Testis (tissue), 3 donors: Measurements from ENCODE around the gene RPL22. TPM values are rescaled to one million over a fixed set of nuclear protein-coding genes. Genes with fewer than 3 reads are reported as not detected.
A peak's percentile ranks its signal among the peaks of the same experiment; 100 is the strongest.

Experiments
- DNase-seq: peaks from one replicate; pipeline ENCODE4 v3.0.0-alpha.2; 2019
- H3K27ac ChIP-seq, 2 donors: fragments of 200-600 bp; sonication (generic); one replicate each; pipeline ENCODE4 v1.5.1; 2019
- H3K27me3 ChIP-seq: fragments of 200-600 bp; sonication (generic); one replicate; pipeline ENCODE4 v1.5.1; 2019
- H3K36me3 ChIP-seq: fragments of 200-600 bp; sonication (generic); one replicate; pipeline ENCODE4 v1.5.1; 2017; ENCODE audit warnings: low read depth; ENCODE audit errors: missing control alignments
- H3K4me1 ChIP-seq: fragments of 200-600 bp; sonication (generic); one replicate; pipeline ENCODE4 v1.5.1; 2019
- H3K4me3 ChIP-seq, 2 donors: fragments of 200-600 bp; sonication (generic); one replicate each; pipeline ENCODE4 v1.5.1; 2017 to 2019
- H3K9me3 ChIP-seq: fragments of 200-600 bp; sonication (generic); one replicate; pipeline ENCODE4 v1.5.1; 2017
- POLR2A ChIP-seq: fragments of 450-650 bp; IDR thresholded peaks from one replicate; pipeline ENCODE4 v1.6.1; 2017; ENCODE audit warnings: antibody characterized with exemption, mild to moderate bottlenecking, moderate library complexity
- WGBS, 2 donors: methylation state at CpG; one replicate each; pipeline ENCODE4 v1.1.5; 2018; 5-methylcytosine and 5-hydroxymethylcytosine counted together
- intact Hi-C: fragments of 100-400 bp; cut with DNase I; formaldehyde crosslinking; loops from one replicate; pipeline ENCODE4 v1.15.1; 2023; ENCODE audit warnings: low total_unique reads
- polyA plus RNA-seq: library from polyadenylated mRNA; stranded (reverse); fragments of 350-450 nt; fragmentation: Illumina TruSeq; extraction: RNeasy Lipid Tissue Mini Kit (QIAGEN cat#74804); gene quantifications from one replicate; pipeline ENCODE4 v1.2.3, GENCODE V29; 2014; ENCODE audit warnings: low read depth, low replicate concordance; ENCODE audit not compliant: insufficient read depth
- total RNA-seq, 2 donors: library from RNA; depleted of rRNA; stranded (reverse); fragments of >200 nt; gene quantifications; one replicate each; pipeline ENCODE4 v1.2.3, GENCODE V29; 2016
- TF ChIP-seq, protein P1 (sequence below), 3 experiments: fragments of 450-650 bp in 2 of 3; fragments of 200-600 bp in 1 of 3; sonication (generic) in 1 of 3; IDR thresholded peaks; one replicate each; pipeline ENCODE4 v1.5.1; 2016 to 2019; ENCODE audit warnings: antibody characterized with exemption in 3 of 3, mild to moderate bottlenecking in 2 of 3, moderate library complexity in 1 of 3

The RPL22 gene
- total and polyA plus RNA-seq, 3 donors from 2014 or later = 95.1 to 319 (median 99.9) TPM

DNA sequence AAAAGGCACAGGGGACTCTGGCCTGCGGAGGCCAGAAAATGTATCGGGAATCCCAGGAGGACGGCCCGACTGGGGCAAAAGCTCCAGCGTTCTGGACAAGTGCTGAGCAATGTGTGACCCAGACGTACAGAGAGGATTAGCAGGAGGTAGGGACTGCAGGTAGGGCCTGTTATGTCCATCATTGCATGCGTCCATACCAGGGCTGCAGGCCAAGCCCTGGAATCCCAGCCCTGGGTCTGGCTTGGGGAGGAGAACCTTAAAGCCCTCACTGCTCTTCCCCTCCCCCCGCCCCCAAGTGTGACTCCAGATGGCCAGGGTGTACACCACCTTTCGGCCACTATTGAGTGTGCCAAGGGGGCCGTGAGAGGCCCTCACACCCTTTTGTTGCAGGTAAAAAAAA, 8.5 kb upstream of the RPL22 start:
- intact Hi-C loops = no loop called here
- TF ChIP-seq, protein P1, sequence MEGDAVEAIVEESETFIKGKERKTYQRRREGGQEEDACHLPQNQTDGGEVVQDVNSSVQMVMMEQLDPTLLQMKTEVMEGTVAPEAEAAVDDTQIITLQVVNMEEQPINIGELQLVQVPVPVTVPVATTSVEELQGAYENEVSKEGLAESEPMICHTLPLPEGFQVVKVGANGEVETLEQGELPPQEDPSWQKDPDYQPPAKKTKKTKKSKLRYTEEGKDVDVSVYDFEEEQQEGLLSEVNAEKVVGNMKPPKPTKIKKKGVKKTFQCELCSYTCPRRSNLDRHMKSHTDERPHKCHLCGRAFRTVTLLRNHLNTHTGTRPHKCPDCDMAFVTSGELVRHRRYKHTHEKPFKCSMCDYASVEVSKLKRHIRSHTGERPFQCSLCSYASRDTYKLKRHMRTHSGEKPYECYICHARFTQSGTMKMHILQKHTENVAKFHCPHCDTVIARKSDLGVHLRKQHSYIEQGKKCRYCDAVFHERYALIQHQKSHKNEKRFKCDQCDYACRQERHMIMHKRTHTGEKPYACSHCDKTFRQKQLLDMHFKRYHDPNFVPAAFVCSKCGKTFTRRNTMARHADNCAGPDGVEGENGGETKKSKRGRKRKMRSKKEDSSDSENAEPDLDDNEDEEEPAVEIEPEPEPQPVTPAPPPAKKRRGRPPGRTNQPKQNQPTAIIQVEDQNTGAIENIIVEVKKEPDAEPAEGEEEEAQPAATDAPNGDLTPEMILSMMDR (IDR thresholded peaks at IDR 0.05) = no peak
- TF ChIP-seq POLR2A = no peak
- H3K27ac ChIP-seq = no peak overlapping the region

DNA sequence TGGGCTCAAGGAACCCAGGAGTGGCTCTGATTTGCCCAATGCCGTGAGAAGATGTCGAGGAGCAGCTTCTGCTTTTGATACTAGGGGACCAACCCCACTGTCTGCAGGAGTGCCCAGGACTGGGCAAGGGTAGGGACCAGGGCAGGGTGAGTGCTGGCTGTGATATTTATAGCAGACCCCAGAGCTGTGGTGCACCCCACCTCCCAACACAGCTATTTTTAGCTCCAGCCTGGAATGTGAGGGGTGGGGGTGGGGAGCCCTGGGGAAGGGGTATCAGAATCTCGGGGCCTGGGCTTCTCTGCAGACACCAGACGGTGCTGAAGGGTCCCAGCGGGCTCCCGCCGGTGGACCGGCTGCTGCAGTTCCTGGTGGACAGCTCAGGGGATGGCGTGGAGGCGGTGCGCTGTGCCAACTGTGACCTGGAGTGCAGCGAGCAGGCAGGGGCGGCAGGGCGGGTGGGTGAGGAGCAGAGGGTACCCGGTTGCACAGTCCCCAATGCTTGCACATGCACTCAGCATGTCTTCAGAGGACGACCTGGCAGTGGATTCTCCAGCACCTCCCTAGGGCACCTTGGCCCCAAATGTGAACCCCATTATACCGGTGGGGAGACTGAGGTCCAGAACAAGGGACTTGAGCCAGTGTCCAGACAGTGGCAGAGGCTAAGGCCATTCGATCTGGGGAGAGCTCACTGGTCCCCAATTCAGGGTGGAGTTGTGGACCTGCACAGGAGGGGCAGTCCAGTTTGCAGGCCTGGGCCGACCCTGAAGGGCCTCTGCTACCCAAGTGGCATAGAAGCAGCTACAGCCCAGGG, 7.9 kb upstream of the RPL22 start:
- intact Hi-C loops = no loop called here
- Histone ChIP-seq H3K4me1 (peaks cover 6% of the 10 kb centered on the region), H3K36me3 (no peaks in the 10 kb centered on the region), H3K27me3 (no peaks in the 10 kb centered on the region), H3K27ac (no peak overlapping the region), H3K4me3 (no peak overlapping the region), H3K9me3 (no peaks in the 10 kb centered on the region)
- TF ChIP-seq, protein P1 (IDR thresholded peaks at IDR 0.05) = no peak
- TF ChIP-seq POLR2A = no peak
- 75 to 85% methylated on average over 16 to 19 of the region's 19 CpGs for WGBS, 2 donors
- no peak for DNase-seq

More for the DNA sequence above, 8.5 kb upstream of the RPL22 start:
- H3K4me3 ChIP-seq = no peak overlapping the region
- H3K36me3 ChIP-seq = no peaks in the 10 kb centered on the region
- 50 to 80% methylated on average over 1 to 10 of the region's 10 CpGs for WGBS, 2 donors
- DNase-seq = no peak
- no peaks in the 10 kb centered on the region for H3K27me3 ChIP-seq
- peaks cover 6% of the 10 kb centered on the region for H3K4me1 ChIP-seq
- no peaks in the 10 kb centered on the region for H3K9me3 ChIP-seq

DNA sequence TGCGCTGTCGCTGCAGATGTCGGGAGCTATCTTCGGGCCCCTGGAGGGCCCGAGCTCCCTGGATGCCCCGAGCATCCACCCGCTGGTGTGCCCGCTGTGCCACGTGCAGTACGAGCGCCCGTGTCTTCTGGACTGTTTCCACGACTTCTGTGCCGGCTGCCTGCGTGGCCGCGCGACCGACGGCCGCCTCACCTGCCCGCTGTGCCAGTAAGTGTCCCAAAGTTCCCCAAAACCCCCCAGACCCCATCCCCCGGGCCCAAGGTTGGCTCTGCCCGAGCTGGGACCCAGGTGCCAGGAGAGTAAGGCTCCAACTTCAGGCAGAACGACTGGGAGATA, 7.1 kb upstream of the RPL22 start:
- peak overlapping the region in 1 of 2 donors; percentile 43 for H3K4me3 ChIP-seq
- no peaks in the 10 kb centered on the region for H3K27me3 ChIP-seq
- intact Hi-C loops = no loop called here
- WGBS, 2 donors = 0 to 8% methylated on average over 5 to 17 of the region's 25 CpGs
- H3K9me3 ChIP-seq = no peaks in the 10 kb centered on the region
- peaks cover 6% of the 10 kb centered on the region for H3K4me1 ChIP-seq
- TF ChIP-seq POLR2A = no peak
- TF ChIP-seq, protein P1 (IDR thresholded peaks at IDR 0.05) = no peak
- no peaks in the 10 kb centered on the region for H3K36me3 ChIP-seq
- no peak for DNase-seq
- H3K27ac ChIP-seq = no peak overlapping the region

DNA sequence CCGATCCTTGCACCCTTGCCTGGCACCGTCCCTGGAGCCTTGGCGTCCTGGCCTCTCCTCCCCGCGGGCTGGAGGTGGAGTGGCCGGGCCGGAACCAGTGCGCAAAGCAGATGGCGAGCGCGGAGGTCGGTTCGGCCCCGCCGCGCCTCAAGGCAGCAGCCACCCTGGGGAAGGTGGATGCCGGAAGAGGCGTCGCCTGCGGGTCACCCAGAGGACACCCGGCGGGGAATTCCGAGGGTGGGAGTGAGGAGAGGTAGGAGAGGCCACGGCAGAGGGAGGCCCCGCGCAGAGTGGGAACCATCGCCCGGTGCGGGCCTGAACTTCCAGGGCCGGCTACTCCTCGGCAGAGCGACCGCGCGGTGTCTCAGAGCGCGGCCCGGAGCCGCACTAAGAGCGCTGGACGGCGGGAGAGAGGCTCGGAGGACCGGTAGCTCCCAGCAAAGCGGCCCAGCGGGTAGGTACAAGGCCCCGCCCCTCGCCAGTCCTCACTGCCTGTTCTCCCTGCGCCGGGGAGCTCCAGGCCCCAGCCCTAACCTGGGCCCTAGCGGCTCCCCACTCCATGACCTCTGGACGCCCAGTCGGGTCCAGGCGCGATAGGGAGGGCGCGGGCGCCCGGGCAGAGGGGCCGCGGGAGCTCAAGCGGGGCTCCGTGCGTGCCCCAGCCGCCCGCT, 6.6 kb upstream of the RPL22 start, which contains the start of gene RNF207:
TSS of gene RNF207 (plus strand) at position 271 of the 671 bp plus-strand sequence. CDS start 417 bp downstream, outside the sequence.
- TF ChIP-seq, protein P1 (IDR thresholded peaks at IDR 0.05) = no peak
- Histone ChIP-seq H3K4me1 (peaks cover 6% of the 10 kb centered on the region), H3K9me3 (no peaks in the 10 kb centered on the region), H3K36me3 (no peaks in the 10 kb centered on the region), H3K4me3 (peak within 1 kb of the TSS; percentile 24 to 43), H3K27ac (peak within 1 kb of the TSS in 1 of 2 donors; percentile 23), H3K27me3 (no peaks in the 10 kb centered on the region)
- DNase-seq = peak; percentile 61
- 0 to 1% methylated on average over 2 to 59 of the region's 66 CpGs for WGBS, 2 donors
- intact Hi-C loops = no loop called here
